Measurements from ENCODE around the gene IFITM5. TPM values are rescaled to one million over a fixed set of nuclear protein-coding genes. Genes with fewer than 3 reads are reported as not detected.

IFITM5 gene
- total and polyA plus RNA-seq, 2 of the 8 experiments (the other 6 are each of a cell fraction or from before 2014, with no cell fraction given), result not detected

- Histone ChIP-seq H3K9me3 (ENCODE audit: insufficient read depth in 2 of 2, low read depth in 1 of 2, low read length in 1 of 2) (no peaks in the 10 kb centered on the region), H3K4ac (replicated peaks; ENCODE audit: insufficient read length, low read depth, low read length) (no peak overlapping the region), H3K14ac (ENCODE audit: insufficient read length) (no peak overlapping the region), H2BK20ac (ENCODE audit: low read length) (0 out of 2 replicates have a peak overlapping the region, but pooled peaks have one; percentile 9), H3K79me2 (ENCODE audit: control insufficient read depth in 1 of 2, insufficient read depth in 2 of 2, low read length in 2 of 2) (no peaks in the 10 kb centered on the region), H3K36me3 (ENCODE audit: control insufficient read depth in 2 of 4, insufficient read depth in 4 of 4, low read length in 3 of 4) (no peaks in the 10 kb centered on the region), H4K20me1 (replicated peaks in 1 of 2; ENCODE audit: control insufficient read depth in 1 of 2, insufficient read depth in 2 of 2, low read length in 2 of 2) (no peaks in the 10 kb centered on the region), H2AK5ac (ENCODE audit: low read depth, low read length) (peak overlapping the region; percentile 86), H2BK5ac (ENCODE audit: low read depth, low read length) (no peak overlapping the region), H3K23ac (ENCODE audit: insufficient read length) (no peak overlapping the region), H2BK12ac (ENCODE audit: low read depth, low read length) (no peak overlapping the region), H2AFZ (ENCODE audit: low read length) (no peak overlapping the region), H2BK120ac (replicated peaks; ENCODE audit: low read depth, low read length) (no peak overlapping the region), H3K4me3 (ENCODE audit: extremely low read depth in 1 of 4, insufficient read depth in 2 of 4, low read depth in 3 of 4, low read length in 4 of 4) (no peak overlapping the region), H3K27ac (ENCODE audit: low read depth, low read length) (no peak overlapping the region), H4K91ac (replicated peaks; ENCODE audit: insufficient read length, low read length) (no peak overlapping the region), H4K8ac (ENCODE audit: extremely low read depth, insufficient read depth, low read length) (no peak overlapping the region), H3K23me2 (ENCODE audit: low read depth, low read length) (peaks cover 8% of the 10 kb centered on the region; the same call in 1 of the 2 replicates), H3K4me1 (replicated peaks in 1 of 4; ENCODE audit: control insufficient read depth in 3 of 4, insufficient read depth in 4 of 4, low read length in 3 of 4) (peaks cover 0 to 12% (median 9%) of the 10 kb centered on the region in 4 experiments; a peak in 4 of 7 replicates), H3K4me2 (ENCODE audit: insufficient read depth in 1 of 2, low read depth in 2 of 2, low read length in 2 of 2) (no peak overlapping the region), H3K79me1 (ENCODE audit: low read depth, low read length) (no peaks in the 10 kb centered on the region), H3K56ac (replicated peaks; ENCODE audit: insufficient read length, low read depth, low read length) (no peak overlapping the region), H3K18ac (ENCODE audit: extremely low read depth, low read length) (no peak overlapping the region), H4K5ac (ENCODE audit: insufficient read length, low read depth, low read length) (no peak overlapping the region), H3K27me3 (replicated peaks in 1 of 4; ENCODE audit: control insufficient read depth in 3 of 4, extremely low read depth in 1 of 4, insufficient read depth in 3 of 4, low read length in 3 of 4) (no peaks in the 10 kb centered on the region), H3K9ac (replicated peaks in 1 of 4; ENCODE audit: extremely low read depth in 1 of 4, low read depth in 3 of 4, low read length in 3 of 4) (no peak overlapping the region), H2BK15ac (ENCODE audit: low read length) (no peak overlapping the region)
- FAIRE-seq, result no peak
- ChIA-PET CTCF (ENCODE audit: partially characterized antibody) (interaction anchor here (0.8 to 1.9 kb wide), 6 partner anchors 10 to 39 kb away, joined by 3 to 8 read pairs (median 5); no protein-coding TSS in a partner anchor), POLR2A (ENCODE audit: partially characterized antibody) (interaction anchor here (1.4 to 1.6 kb wide), 3 partner anchors 10 to 13 kb away, joined by 3 to 6 read pairs (median 4); no protein-coding TSS in a partner anchor)
- WGBS, 2 experiments (ENCODE audit: extremely low coverage in 1 of 2, insufficient coverage in 1 of 2, insufficient read length in 1 of 2, insufficient replicate concordance in 2 of 2, low coverage in 1 of 2, low lambda C conversion rate in 2 of 2, missing lambda C conversion rate in 1 of 2), result 91% methylated on average over 11 of the region's 11 CpGs; no CpG with 5 or more reads in 1 of the 2 experiments
- DNase-seq (ENCODE audit: low read depth in 1 of 2, low spot score in 2 of 2), result no peak
- TF ChIP-seq EZH2 (IDR thresholded peaks at IDR 0.05; ENCODE audit: low read depth, low read length, severe bottlenecking), result no peak
- no peak for TF ChIP-seq SP1 (IDR thresholded peaks at IDR 0.05; ENCODE audit: low read depth, low read length)
- no peak for TF ChIP-seq MAFK (IDR thresholded peaks at IDR 0.05; ENCODE audit: low read depth, low read length)
- no peak for TF ChIP-seq KDM5A (IDR thresholded peaks at IDR 0.05; ENCODE audit: low read length)
- TF ChIP-seq SAP30 (IDR thresholded peaks at IDR 0.05; ENCODE audit: insufficient read depth, insufficient replicate concordance, low read length), result no peak
- TF ChIP-seq CBX8 (IDR thresholded peaks at IDR 0.05; ENCODE audit: borderline replicate concordance, low read depth, low read length), result no peak
- TF ChIP-seq SP4 (IDR thresholded peaks at IDR 0.05; ENCODE audit: low read length), result no peak
- no peak for TF ChIP-seq ATF3 (IDR thresholded peaks at IDR 0.05; ENCODE audit: insufficient read depth, low read depth, low read length)
Measured at GRCh38 chr11:344836-345578, 45.7 kb upstream of the IFITM5 start.
